HG02885 (cell line): ENCODE data around the gene PHLPP1.
A peak's percentile ranks its signal among the peaks of the same experiment; 100 is the strongest.
"Not testable (repeated sequence)": the region's sequence is repeated elsewhere in the genome, so short reads cannot be mapped to it uniquely, and the experiment has no call there.

ENCODE experiments used
- ATAC-seq: cut with Tn5 transposase; IDR thresholded peaks from one replicate; pipeline ENCODE4 v1.9.1; 2021; ENCODE audit warnings: mild to moderate bottlenecking; ENCODE audit not compliant: unreplicated experiment, poor library complexity

Gene PHLPP1

GRCh38 chr18:62740650-62741049, 25.3 kb downstream of the PHLPP1 start:
- not testable (repeated sequence) for ATAC-seq

- no peak for ATAC-seq
Measured at GRCh38 chr18:62741118-62741566, 25.8 kb downstream of the PHLPP1 start.

- no peak for ATAC-seq
Measured at GRCh38 chr18:62741584-62741983, 26.2 kb downstream of the PHLPP1 start.

GRCh38 chr18:62744076-62744968, 29.0 kb downstream of the PHLPP1 start:
- ATAC-seq = peak; percentile 68

- ATAC-seq = no peak
Measured at GRCh38 chr18:62745089-62745751, 29.9 kb downstream of the PHLPP1 start.

- ATAC-seq = no peak
Measured at GRCh38 chr18:62749389-62749788, 34.0 kb downstream of the PHLPP1 start.

- ATAC-seq = no peak
Measured at GRCh38 chr18:62751341-62751821, 36.0 kb downstream of the PHLPP1 start.

- no peak for ATAC-seq
Measured at GRCh38 chr18:62751977-62752376, 36.6 kb downstream of the PHLPP1 start.

- no peak for ATAC-seq
Measured at GRCh38 chr18:62754026-62754425, 38.7 kb downstream of the PHLPP1 start.

GRCh38 chr18:62755454-62755853, 40.1 kb downstream of the PHLPP1 start:
- ATAC-seq = no peak

GRCh38 chr18:62755946-62756345, 40.6 kb downstream of the PHLPP1 start:
- ATAC-seq = no peak

GRCh38 chr18:62757399-62758010, 42.2 kb downstream of the PHLPP1 start:
- no peak for ATAC-seq

GRCh38 chr18:62758591-62758990, 43.2 kb downstream of the PHLPP1 start:
- ATAC-seq = no peak

GRCh38 chr18:62759704-62760402, 44.5 kb downstream of the PHLPP1 start:
- ATAC-seq = no peak

- ATAC-seq = no peak
Measured at GRCh38 chr18:62760403-62760734, 45.0 kb downstream of the PHLPP1 start.

- ATAC-seq = no peak
Measured at GRCh38 chr18:62763101-62763521, 47.8 kb downstream of the PHLPP1 start.

GRCh38 chr18:62766266-62766665, 50.9 kb downstream of the PHLPP1 start:
- no peak for ATAC-seq

- no peak for ATAC-seq
Measured at GRCh38 chr18:62767321-62767720, 52.0 kb downstream of the PHLPP1 start.

- ATAC-seq = no peak
Measured at GRCh38 chr18:62767836-62768557, 52.7 kb downstream of the PHLPP1 start.

- no peak for ATAC-seq
Measured at GRCh38 chr18:62768558-62768943, 53.2 kb downstream of the PHLPP1 start.
